Activated CD8-positive, alpha-beta T cell treated with anti-CD3 and anti-CD28 coated beads, Interleukin-2, amount 10 ng/mL, durations not matched to agents 7 days and 5 days (primary cell): Measurements from ENCODE around the gene DPF1. TPM values are rescaled to one million over a fixed set of nuclear protein-coding genes. Genes with fewer than 3 reads are reported as not detected.

Source experiments
- ATAC-seq: fragments of 150-1000 bp; cut with Tn5 transposase; one replicate; pipeline ENCODE4 v1.10.0; 2021; ENCODE audit warnings: moderate library complexity
- CTCF ChIA-PET: fragments of 350-600 bp; sonication (Branson Sonifier 250); formaldehyde crosslinking; loops from one replicate; lab custom pipeline; 2021; ENCODE audit warnings: antibody characterized with exemption; lab: Charles Lee
- POLR2A ChIA-PET: fragments of 350-600 bp; sonication (Branson Sonifier 250); formaldehyde crosslinking; loops from one replicate; lab custom pipeline; 2021; ENCODE audit warnings: antibody characterized with exemption; lab: Charles Lee
- DNase-seq: peaks from one replicate; pipeline ENCODE4 v3.0.0-alpha.2; 2020
- H3K27ac Mint-ChIP-seq: one replicate; pipeline ENCODE4 v1.8.0; 2021; ENCODE audit warnings: mild to moderate bottlenecking, mixed read lengths
- H3K27me3 Mint-ChIP-seq: one replicate; pipeline ENCODE4 v1.8.0; 2021; ENCODE audit warnings: low read depth, mixed read lengths
- H3K36me3 Mint-ChIP-seq: one replicate; pipeline ENCODE4 v1.8.0; 2021; ENCODE audit warnings: low read depth, mixed read lengths
- H3K4me1 Mint-ChIP-seq: one replicate; pipeline ENCODE4 v1.8.0; 2021; ENCODE audit warnings: low read depth, mixed read lengths
- H3K4me3 Mint-ChIP-seq: one replicate; pipeline ENCODE4 v1.8.0; 2021; ENCODE audit warnings: mild to moderate bottlenecking, mixed read lengths
- H3K9me3 Mint-ChIP-seq: one replicate; pipeline ENCODE4 v1.8.0; 2022; ENCODE audit warnings: mixed read lengths; ENCODE audit not compliant: insufficient read depth
- total RNA-seq, 2 experiments: library from RNA; stranded (reverse); gene quantifications; one replicate each; pipeline ENCODE4 v1.2.3, GENCODE V29; 2021

The DPF1 gene
- total RNA-seq, 2 experiments from 2014 or later: 0.16 to 0.29 TPM

- Mint-ChIP-seq H3K36me3 (no peaks in the 10 kb centered on the region), H3K4me3 (no peak overlapping the region), H3K4me1 (no peaks in the 10 kb centered on the region), H3K9me3 (no peaks in the 10 kb centered on the region), H3K27me3 (peaks cover 26% of the 10 kb centered on the region), H3K27ac (no peak overlapping the region)
- DNase-seq: no peak
- ChIA-PET POLR2A (no interaction called here), CTCF (no interaction called here)
- ATAC-seq: no peak
These were observed 17.8 kb downstream of the DPF1 start for GRCh38 chr19:38206006-38206745.

- peaks cover 14% of the 10 kb centered on the region for H3K27me3 Mint-ChIP-seq
- no peak overlapping the region for H3K27ac Mint-ChIP-seq
- no peaks in the 10 kb centered on the region for H3K4me1 Mint-ChIP-seq
- H3K36me3 Mint-ChIP-seq: no peaks in the 10 kb centered on the region
- no peaks in the 10 kb centered on the region for H3K9me3 Mint-ChIP-seq
- DNase-seq (no peak), ATAC-seq (no peak)
- H3K4me3 Mint-ChIP-seq: no peak overlapping the region
- ChIA-PET POLR2A (no interaction called here), CTCF (no interaction called here)
These were observed 19.3 kb downstream of the DPF1 start for GRCh38 chr19:38204728-38205127.

- DNase-seq (no peak), ATAC-seq (no peak)
- ChIA-PET CTCF (no interaction called here), POLR2A (no interaction called here)
- Mint-ChIP-seq H3K27ac (no peak overlapping the region), H3K36me3 (no peaks in the 10 kb centered on the region), H3K9me3 (no peaks in the 10 kb centered on the region), H3K27me3 (peaks cover 7% of the 10 kb centered on the region), H3K4me1 (no peaks in the 10 kb centered on the region), H3K4me3 (no peak overlapping the region)
These were observed 19.9 kb downstream of the DPF1 start for GRCh38 chr19:38204096-38204495.

- DNase-seq (no peak), ATAC-seq (no peak)
- CTCF ChIA-PET: no interaction called here
- H3K9me3 Mint-ChIP-seq: no peaks in the 10 kb centered on the region
- no peak overlapping the region for H3K4me3 Mint-ChIP-seq
- no peak overlapping the region for H3K27ac Mint-ChIP-seq
- POLR2A ChIA-PET: no interaction called here
- H3K4me1 Mint-ChIP-seq: no peaks in the 10 kb centered on the region
- H3K27me3 Mint-ChIP-seq: peaks cover under 1% of the 10 kb centered on the region
- H3K36me3 Mint-ChIP-seq: no peaks in the 10 kb centered on the region
These were observed 20.8 kb downstream of the DPF1 start for GRCh38 chr19:38203197-38203596.

GRCh38 chr19:38202504-38202903 is 21.5 kb downstream of the DPF1 start:
- POLR2A ChIA-PET: no interaction called here
- Mint-ChIP-seq H3K9me3 (no peaks in the 10 kb centered on the region), H3K4me1 (no peaks in the 10 kb centered on the region), H3K27me3 (no peaks in the 10 kb centered on the region), H3K36me3 (no peaks in the 10 kb centered on the region), H3K27ac (no peak overlapping the region), H3K4me3 (no peak overlapping the region)
- DNase-seq (no peak), ATAC-seq (no peak)
- CTCF ChIA-PET: no interaction called here

- Mint-ChIP-seq H3K27me3 (no peaks in the 10 kb centered on the region), H3K36me3 (no peaks in the 10 kb centered on the region), H3K4me3 (no peak overlapping the region), H3K4me1 (no peaks in the 10 kb centered on the region), H3K9me3 (no peaks in the 10 kb centered on the region), H3K27ac (no peak overlapping the region)
- DNase-seq (no peak), ATAC-seq (no peak)
- CTCF ChIA-PET: no interaction called here
- POLR2A ChIA-PET: no interaction called here
These were observed 22.3 kb downstream of the DPF1 start for GRCh38 chr19:38201731-38202130.

GRCh38 chr19:38199340-38199739 is 24.7 kb downstream of the DPF1 start:
- H3K27me3 Mint-ChIP-seq: no peaks in the 10 kb centered on the region
- no peaks in the 10 kb centered on the region for H3K9me3 Mint-ChIP-seq
- ChIA-PET CTCF (no interaction called here), POLR2A (no interaction called here)
- H3K27ac Mint-ChIP-seq: no peak overlapping the region
- no peak overlapping the region for H3K4me3 Mint-ChIP-seq
- DNase-seq (no peak), ATAC-seq (no peak)
- peaks cover 5% of the 10 kb centered on the region for H3K36me3 Mint-ChIP-seq
- no peaks in the 10 kb centered on the region for H3K4me1 Mint-ChIP-seq

GRCh38 chr19:38197937-38198704 is 25.9 kb downstream of the DPF1 start:
- CTCF ChIA-PET: no interaction called here

GRCh38 chr19:38196948-38197656 is 26.9 kb downstream of the DPF1 start:
- no peak for ATAC-seq
- Mint-ChIP-seq H3K4me3 (no peak overlapping the region), H3K27ac (no peak overlapping the region), H3K4me1 (no peaks in the 10 kb centered on the region), H3K27me3 (no peaks in the 10 kb centered on the region), H3K36me3 (peaks cover 5% of the 10 kb centered on the region), H3K9me3 (no peaks in the 10 kb centered on the region)
- CTCF ChIA-PET: no interaction called here
- POLR2A ChIA-PET: interaction anchor here (1.2 kb wide), 1 partner anchor 12 kb away, joined by 3 read pairs; no protein-coding TSS in a partner anchor
- no peak for DNase-seq

More at GRCh38 chr19:38197937-38198704, 25.9 kb downstream of the DPF1 start:
- Mint-ChIP-seq H3K27ac (no peak overlapping the region), H3K36me3 (peaks cover 5% of the 10 kb centered on the region), H3K4me1 (no peaks in the 10 kb centered on the region), H3K4me3 (no peak overlapping the region), H3K9me3 (no peaks in the 10 kb centered on the region), H3K27me3 (no peaks in the 10 kb centered on the region)
- ATAC-seq (no peak), DNase-seq (no peak)
- POLR2A ChIA-PET: no interaction called here

- no peak for ATAC-seq
- H3K36me3 Mint-ChIP-seq: peaks cover 5% of the 10 kb centered on the region
- POLR2A ChIA-PET: interaction anchor here (1.2 kb wide), 1 partner anchor 13 kb away, joined by 3 read pairs; no protein-coding TSS in a partner anchor
These were observed 27.7 kb downstream of the DPF1 start for GRCh38 chr19:38196245-38196837.

GRCh38 chr19:38195237-38195636 is 28.8 kb downstream of the DPF1 start:
- DNase-seq: no peak
- Mint-ChIP-seq H3K9me3 (no peaks in the 10 kb centered on the region), H3K27ac (no peak overlapping the region), H3K27me3 (no peaks in the 10 kb centered on the region), H3K36me3 (peaks cover 5% of the 10 kb centered on the region), H3K4me1 (peaks cover 1% of the 10 kb centered on the region), H3K4me3 (no peak overlapping the region)
- CTCF ChIA-PET: no interaction called here
- POLR2A ChIA-PET: no interaction called here
- ATAC-seq: no peak

More at GRCh38 chr19:38196245-38196837, 27.7 kb downstream of the DPF1 start:
- Mint-ChIP-seq H3K9me3 (no peaks in the 10 kb centered on the region), H3K27me3 (no peaks in the 10 kb centered on the region), H3K4me3 (no peak overlapping the region), H3K27ac (no peak overlapping the region), H3K4me1 (no peaks in the 10 kb centered on the region)
- CTCF ChIA-PET: no interaction called here
- DNase-seq: no peak
